Uterus (tissue), 4 donors: Measurements from ENCODE around the gene PHB1. TPM values are rescaled to one million over a fixed set of nuclear protein-coding genes. Genes with fewer than 3 reads are reported as not detected.

Experiments used
- DNase-seq, 2 donors: peaks; one replicate each; pipeline ENCODE4 v3.0.0-alpha.2; 2019 to 2020
- H3K27ac ChIP-seq, 2 donors: fragments of 200-600 bp; sonication (generic); 1 replicate in 1 of 2; 2 replicates in 1 of 2; pipeline ENCODE4 v1.5.1; 2016 to 2018
- H3K27me3 ChIP-seq, 2 donors: fragments of 200-600 bp; sonication (generic); one replicate each; pipeline ENCODE4 v1.5.1; 2018 to 2019; ENCODE audit warnings: control low read depth in 1 of 2
- H3K36me3 ChIP-seq, 2 donors: fragments of 200-600 bp; sonication (generic); one replicate each; pipeline ENCODE4 v1.5.1; 2019; ENCODE audit warnings: control low read depth in 1 of 2
- H3K4me1 ChIP-seq, 2 donors: fragments of 200-600 bp; sonication (generic); one replicate each; pipeline ENCODE4 v1.5.1; 2018 to 2019; ENCODE audit warnings: control low read depth in 1 of 2
- H3K4me3 ChIP-seq, 2 donors: fragments of 200-600 bp; sonication (generic); 1 replicate in 1 of 2; 2 replicates in 1 of 2; pipeline ENCODE4 v1.5.1; 2018 to 2019; ENCODE audit warnings: mild to moderate bottlenecking in 1 of 2
- H3K9me3 ChIP-seq, 2 donors: fragments of 200-600 bp; sonication (generic); one replicate each; pipeline ENCODE4 v1.5.1; 2019; ENCODE audit warnings: control low read depth in 1 of 2
- POLR2A ChIP-seq, 2 donors: fragments of 450-650 bp; IDR thresholded peaks; one replicate each; pipeline ENCODE4 v1.6.1; 2016; ENCODE audit warnings: antibody characterized with exemption in 2 of 2, mild to moderate bottlenecking in 1 of 2, moderate library complexity in 1 of 2
- intact Hi-C: fragments of 100-400 bp; cut with DNase I; formaldehyde crosslinking; loops from one replicate; pipeline ENCODE4 v1.15.1; 2023; ENCODE audit warnings: low total_unique reads
- total RNA-seq, 4 donors: library from RNA; depleted of rRNA in 3 of 4; stranded (reverse); fragments of >200 nt in 3 of 4; gene quantifications; one replicate each; pipeline versions ENCODE4 v1.1.0 to v1.2.4, GENCODE V29; 2014 to 2023
- TF ChIP-seq, protein P1 (sequence below), 4 experiments: fragments of 200-600 bp in 2 of 4; fragments of 450-650 bp in 2 of 4; sonication (generic) in 2 of 4; IDR thresholded peaks; one replicate each; pipeline ENCODE4 v1.5.1; 2016 to 2019; ENCODE audit warnings: antibody characterized with exemption in 4 of 4, mild to moderate bottlenecking in 2 of 4, moderate library complexity in 1 of 4
- donor health status: DM: yes; HTN: yes; CAD: no.

The PHB1 gene
- total RNA-seq, 4 donors from 2014 or later: 63.5 to 98.4 (median 79.6) TPM

DNA sequence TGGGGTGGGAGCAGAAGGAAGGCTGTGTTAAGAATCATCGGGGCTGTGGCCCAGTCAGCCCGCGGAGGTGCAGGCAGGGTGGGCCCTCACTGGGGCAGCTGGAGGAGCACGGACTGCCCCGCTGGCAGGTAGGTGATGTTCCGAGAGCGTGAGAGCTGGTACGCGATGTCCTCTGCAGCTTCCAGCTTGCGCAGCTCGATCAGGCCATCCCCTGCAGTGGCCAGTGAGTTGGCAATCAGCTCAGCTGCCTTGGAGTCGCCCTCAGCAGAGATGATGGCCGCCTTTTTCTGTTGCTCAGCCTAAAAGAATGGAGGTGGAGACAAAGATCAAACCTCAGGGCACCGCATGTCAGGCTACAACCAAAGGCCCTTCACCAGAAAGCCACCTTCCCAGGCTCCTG is 9.8 kb downstream of the PHB1 start:
- TF ChIP-seq, protein P1, sequence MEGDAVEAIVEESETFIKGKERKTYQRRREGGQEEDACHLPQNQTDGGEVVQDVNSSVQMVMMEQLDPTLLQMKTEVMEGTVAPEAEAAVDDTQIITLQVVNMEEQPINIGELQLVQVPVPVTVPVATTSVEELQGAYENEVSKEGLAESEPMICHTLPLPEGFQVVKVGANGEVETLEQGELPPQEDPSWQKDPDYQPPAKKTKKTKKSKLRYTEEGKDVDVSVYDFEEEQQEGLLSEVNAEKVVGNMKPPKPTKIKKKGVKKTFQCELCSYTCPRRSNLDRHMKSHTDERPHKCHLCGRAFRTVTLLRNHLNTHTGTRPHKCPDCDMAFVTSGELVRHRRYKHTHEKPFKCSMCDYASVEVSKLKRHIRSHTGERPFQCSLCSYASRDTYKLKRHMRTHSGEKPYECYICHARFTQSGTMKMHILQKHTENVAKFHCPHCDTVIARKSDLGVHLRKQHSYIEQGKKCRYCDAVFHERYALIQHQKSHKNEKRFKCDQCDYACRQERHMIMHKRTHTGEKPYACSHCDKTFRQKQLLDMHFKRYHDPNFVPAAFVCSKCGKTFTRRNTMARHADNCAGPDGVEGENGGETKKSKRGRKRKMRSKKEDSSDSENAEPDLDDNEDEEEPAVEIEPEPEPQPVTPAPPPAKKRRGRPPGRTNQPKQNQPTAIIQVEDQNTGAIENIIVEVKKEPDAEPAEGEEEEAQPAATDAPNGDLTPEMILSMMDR (IDR thresholded peaks at IDR 0.05): no peak
- TF ChIP-seq POLR2A (IDR thresholded peaks at IDR 0.05): no peak
- no peak overlapping the region for H3K4me3 ChIP-seq
- H3K36me3 ChIP-seq: no peaks in the 10 kb centered on the region
- H3K27ac ChIP-seq: no peak overlapping the region
- H3K4me1 ChIP-seq: no peaks in the 10 kb centered on the region
- intact Hi-C loops: no loop called here
- H3K9me3 ChIP-seq: no peaks in the 10 kb centered on the region
- no peak for DNase-seq
- no peaks in the 10 kb centered on the region for H3K27me3 ChIP-seq

DNA sequence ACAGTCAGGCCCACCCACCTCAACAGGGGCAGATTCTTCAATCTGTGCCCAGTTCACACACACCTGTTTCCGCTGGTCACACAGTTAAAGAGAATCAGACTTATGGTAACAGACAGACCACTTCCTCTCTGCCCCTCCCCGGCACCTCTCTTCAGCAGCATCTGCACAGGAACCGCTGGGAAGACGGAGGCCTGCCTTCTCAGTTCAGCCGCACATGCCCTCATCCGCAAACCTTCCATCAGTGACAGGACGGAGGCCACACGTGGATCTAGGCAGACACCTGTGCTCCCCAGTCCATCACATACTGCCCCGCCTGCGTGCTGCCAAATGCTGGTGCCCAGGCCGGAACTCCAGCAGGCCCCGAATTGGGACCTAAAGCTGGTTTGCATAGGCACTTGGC is 10.3 kb downstream of the PHB1 start:
- H3K36me3 ChIP-seq: no peaks in the 10 kb centered on the region

DNA sequence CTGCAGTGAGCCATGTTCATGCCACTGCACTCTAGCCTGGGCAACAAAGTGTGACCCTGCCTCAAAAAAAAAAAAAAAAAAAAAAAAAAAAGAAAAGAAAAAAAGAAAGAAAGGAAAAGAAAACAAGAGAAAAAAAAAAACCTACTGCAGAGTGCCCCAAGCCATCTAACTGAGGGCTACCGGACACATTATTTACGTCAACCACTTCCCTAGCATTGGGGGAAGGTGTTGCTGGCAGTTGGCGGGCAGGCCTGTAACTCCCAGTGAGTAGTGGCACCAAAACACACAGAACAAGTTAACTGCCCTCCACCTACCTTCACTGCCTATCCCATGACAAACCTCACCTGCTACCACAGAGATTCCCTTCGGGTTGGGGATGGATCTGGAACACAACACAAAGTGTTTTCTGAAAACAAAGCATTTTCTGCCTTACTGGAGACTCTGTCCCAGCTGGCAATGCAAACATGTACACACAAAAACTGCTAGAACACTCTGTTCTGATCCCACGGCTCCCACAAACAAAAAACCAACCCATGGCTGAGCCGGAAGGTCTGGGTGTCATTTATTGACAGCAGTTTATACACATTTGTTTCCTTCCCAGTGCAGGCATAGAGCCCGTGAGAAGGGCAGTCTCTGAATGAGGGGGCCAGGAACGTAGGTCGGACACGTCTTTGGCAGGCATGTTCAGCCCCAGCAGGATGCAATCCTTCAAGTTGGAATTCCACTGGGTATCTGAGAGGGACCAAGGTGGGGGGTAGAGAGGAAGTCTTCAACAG is 11.0 kb downstream of the PHB1 start:
- TF ChIP-seq, protein P1 (IDR thresholded peaks at IDR 0.05): no peak
- no peak for TF ChIP-seq POLR2A (IDR thresholded peaks at IDR 0.05)
- Histone ChIP-seq H3K27ac (no peak overlapping the region), H3K4me3 (no peak overlapping the region), H3K9me3 (no peaks in the 10 kb centered on the region), H3K4me1 (no peaks in the 10 kb centered on the region), H3K27me3 (no peaks in the 10 kb centered on the region), H3K36me3 (no peaks in the 10 kb centered on the region)
- DNase-seq: no peak
- intact Hi-C loops: no loop called here

More for the DNA sequence above, 10.3 kb downstream of the PHB1 start:
- intact Hi-C loops: no loop called here
- no peaks in the 10 kb centered on the region for H3K27me3 ChIP-seq
- H3K27ac ChIP-seq: no peak overlapping the region
- no peak for DNase-seq
- no peaks in the 10 kb centered on the region for H3K9me3 ChIP-seq
- no peaks in the 10 kb centered on the region for H3K4me1 ChIP-seq
- no peak overlapping the region for H3K4me3 ChIP-seq
- no peak for TF ChIP-seq POLR2A (IDR thresholded peaks at IDR 0.05)
- TF ChIP-seq, protein P1 (IDR thresholded peaks at IDR 0.05): no peak

DNA sequence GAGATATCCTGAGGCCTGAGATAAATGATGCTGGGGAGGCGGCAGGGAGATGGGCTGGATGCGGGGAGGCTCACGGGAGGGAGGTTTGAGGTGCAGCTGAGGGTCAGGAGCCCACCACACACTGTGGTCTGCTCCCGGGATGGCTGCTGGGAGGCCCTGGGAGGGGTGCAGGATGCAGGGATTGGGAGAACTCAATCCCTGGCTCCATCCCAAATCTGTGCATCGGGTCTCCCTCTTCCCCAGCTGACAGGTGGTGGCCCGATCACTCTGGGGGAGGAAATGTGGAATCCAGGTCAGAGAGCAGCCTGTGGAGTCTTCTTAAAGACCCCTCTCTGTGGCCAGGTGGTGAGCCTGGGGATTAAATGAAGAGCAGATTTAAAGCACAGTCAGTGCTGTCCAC is 12.0 kb downstream of the PHB1 start:
- Histone ChIP-seq H3K4me1 (no peaks in the 10 kb centered on the region), H3K4me3 (no peak overlapping the region), H3K36me3 (no peaks in the 10 kb centered on the region), H3K27me3 (no peaks in the 10 kb centered on the region), H3K27ac (no peak overlapping the region), H3K9me3 (no peaks in the 10 kb centered on the region)
- TF ChIP-seq, protein P1 (IDR thresholded peaks at IDR 0.05): no peak
- TF ChIP-seq POLR2A (IDR thresholded peaks at IDR 0.05): no peak
- DNase-seq: no peak
- intact Hi-C loops: no loop called here

DNA sequence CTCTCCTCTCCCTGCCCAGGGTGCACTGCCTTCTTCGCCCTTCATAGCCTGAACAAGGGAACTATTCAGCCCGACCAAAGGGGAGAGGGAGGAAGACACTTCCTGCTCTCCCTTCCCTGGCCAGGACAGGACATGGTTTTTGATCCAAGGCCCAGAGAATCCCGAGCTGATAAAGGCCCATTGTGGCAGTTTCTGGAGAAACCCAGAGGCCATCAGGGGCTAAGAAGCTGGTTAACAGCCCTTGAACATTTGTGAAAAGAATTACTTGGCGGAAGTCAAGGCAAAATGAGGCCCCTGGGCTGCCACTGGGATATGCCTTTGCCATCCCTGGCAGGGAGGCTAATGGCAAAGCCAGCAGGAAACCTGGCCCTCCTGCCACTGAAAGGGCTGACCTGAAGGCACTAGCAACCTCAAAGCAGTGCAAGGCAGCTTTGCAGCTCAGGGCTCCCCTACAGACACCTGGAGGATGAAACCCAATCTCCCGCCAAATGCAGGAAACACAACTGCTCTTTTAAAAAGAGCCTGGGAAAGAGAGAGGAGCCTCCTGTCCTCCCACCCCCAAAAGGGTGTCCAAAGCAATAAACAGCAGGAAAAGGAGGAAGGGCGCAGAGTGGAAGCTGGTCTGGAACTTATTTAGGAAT is 12.6 kb downstream of the PHB1 start:
- intact Hi-C loops: no loop called here
- Histone ChIP-seq H3K9me3 (no peaks in the 10 kb centered on the region), H3K4me3 (no peak overlapping the region), H3K27me3 (no peaks in the 10 kb centered on the region), H3K4me1 (no peaks in the 10 kb centered on the region), H3K36me3 (no peaks in the 10 kb centered on the region), H3K27ac (no peak overlapping the region)
- DNase-seq: no peak
- TF ChIP-seq POLR2A (IDR thresholded peaks at IDR 0.05): no peak
- TF ChIP-seq, protein P1 (IDR thresholded peaks at IDR 0.05): no peak
